HCEC 1CT (cell line): Measurements from ENCODE around the gene C19orf25.
"Not testable (repeated sequence)": the region's sequence is repeated elsewhere in the genome, so short reads cannot be mapped to it uniquely, and the experiment has no call there.

Source experiments
- DNase-seq: peaks from one replicate; pipeline ENCODE4 v3.0.0-alpha.2; 2017

C19orf25 gene

GRCh38 chr19:1495051-1495798 lies 16.2 kb upstream of the C19orf25 start:
- no peak for DNase-seq

- no peak for DNase-seq
These were observed 15.2 kb upstream of the C19orf25 start for GRCh38 chr19:1494115-1494815.

- DNase-seq, result no peak
These were observed 13.5 kb upstream of the C19orf25 start for GRCh38 chr19:1492474-1493006.

DNA sequence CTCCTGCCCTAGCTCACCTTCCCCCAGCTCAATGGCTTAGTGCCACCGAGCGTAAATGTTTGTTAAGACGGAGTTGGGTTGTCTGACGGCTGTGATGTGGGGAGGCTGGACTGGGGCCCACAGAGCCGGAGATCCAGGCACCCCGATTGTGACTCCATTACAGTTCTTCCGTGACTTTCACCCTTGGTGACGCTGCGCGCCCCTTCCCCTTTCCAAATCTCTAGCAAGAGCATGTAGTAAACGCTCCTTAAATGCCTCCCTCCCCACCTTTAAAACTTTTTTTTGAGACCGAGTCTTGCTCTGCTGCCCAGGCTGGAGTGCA lies 12.8 kb upstream of the C19orf25 start:
- no peak for DNase-seq

DNA sequence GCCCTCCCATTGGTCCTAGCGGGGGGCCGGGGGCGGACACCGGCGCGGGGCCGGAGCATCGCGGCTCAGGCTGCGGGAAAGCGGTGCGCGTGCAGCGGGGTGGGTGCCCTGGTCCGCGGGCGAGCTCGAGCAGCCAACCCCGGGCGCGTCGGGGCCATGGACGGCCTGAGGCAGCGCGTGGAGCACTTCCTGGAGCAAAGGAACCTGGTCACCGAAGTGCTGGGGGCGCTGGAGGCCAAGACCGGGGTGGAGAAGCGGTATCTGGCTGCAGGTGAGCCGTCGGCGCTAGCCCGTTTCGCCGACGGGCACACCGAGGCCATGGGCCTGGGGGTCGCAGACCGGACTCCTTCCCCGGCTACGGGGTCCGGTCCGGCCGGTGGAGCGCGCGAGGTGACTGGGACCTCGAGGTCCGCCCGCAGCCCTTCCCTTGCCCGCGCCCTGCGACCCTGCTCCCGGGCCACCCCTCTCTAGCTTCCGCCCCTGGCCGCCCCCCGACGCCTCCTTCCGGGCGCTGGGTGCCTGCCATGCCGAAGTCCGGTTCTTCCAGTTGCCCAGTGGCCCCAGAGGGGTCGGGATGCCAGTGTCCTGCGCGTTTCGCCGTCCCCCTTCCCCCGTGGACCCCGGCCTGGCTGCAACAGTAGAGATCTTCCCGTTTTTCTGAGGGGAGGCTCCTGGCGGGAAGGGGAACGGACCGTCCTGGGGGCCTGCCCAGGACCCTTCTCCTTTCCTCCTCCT lies 12.3 kb upstream of the C19orf25 start, which contains the start of gene REEP6:
TSS of gene REEP6 (plus strand) at position 68 of the 735 bp plus-strand sequence. CDS start at position 157, 89 bp downstream.
- DNase-seq, result no peak

DNA sequence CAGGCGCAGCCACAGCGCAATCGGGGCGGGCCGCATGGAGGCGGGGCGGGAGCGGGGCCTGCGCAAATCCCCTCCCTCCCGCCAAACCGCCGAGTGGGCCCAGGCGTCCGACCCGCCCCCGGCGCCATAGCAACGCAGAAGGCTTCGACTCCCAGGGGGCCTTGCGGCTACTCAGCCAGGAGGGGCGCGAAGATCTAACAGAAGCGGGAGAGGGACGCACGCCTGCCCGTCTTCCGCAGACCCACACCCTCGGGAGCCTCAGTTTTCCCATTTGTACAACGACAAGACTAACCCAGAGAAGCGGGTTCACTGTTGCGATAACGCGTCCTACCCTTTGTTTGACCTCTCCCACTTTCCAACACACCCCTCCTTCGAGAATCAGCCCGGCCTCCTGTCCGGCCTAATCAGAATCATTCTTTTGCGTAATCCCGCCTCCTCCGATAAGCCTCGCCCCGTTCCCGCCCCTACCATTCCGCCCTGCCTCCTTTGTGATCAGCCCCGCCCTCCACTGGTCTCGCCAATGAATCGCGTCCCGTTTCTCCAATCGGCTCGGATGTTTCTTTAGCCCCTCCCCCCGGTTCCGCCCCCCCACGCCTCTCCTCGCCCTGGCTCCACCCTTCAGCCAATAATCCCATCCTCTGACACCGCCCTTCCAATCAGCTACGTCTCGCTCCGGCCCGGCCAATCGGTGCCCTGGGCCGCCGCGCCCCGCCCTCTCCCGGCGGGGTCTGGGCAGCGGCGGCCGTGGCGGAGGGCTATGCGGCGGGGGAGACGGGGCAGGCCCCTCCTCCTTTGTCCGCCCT lies 11.5 kb upstream of the C19orf25 start, which contains the start of gene PCSK4:
TSS of gene PCSK4 (minus strand) at position 40 of the 803 bp plus-strand sequence. CDS start at position 36, 4 bp downstream.
- DNase-seq, result peak; percentile 99

GRCh38 chr19:1489463-1490310 lies 10.7 kb upstream of the C19orf25 start:
- no peak for DNase-seq

- no peak for DNase-seq
These were observed 9.2 kb upstream of the C19orf25 start for GRCh38 chr19:1488282-1488601.

DNA sequence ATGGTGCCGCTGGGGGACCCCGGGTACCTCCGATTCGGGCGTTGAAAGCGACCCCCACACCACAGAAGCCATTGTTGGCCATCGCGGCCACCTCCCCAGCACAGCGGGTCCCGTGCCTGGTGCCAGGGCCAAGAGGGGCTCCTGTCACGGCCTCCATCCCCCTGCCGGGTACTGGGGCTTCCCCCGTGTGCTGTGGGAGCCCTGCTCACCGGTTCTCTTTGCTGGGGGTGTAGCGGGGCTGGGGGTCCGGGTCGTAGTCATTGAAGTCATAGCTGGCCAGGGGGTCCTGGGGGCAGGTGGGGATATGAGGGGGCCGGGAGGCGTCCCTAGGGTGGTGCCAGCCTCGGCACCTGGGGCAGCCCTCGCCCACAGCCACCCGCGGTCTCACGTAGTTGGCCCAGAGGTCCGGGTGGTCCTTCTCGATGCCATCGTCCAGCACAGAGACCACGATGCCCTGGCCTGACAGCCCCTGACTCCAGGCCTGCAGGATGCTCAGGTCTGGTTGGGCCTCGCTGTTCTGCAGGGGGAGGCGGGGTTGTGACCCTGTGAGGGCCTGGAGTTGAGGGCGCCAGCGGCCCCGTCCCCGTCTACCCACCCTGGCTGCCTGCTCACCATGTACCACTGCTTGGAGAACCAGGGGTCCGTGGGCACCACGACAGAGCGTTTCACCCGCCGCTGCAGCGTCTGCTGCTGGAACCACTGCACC lies 8.7 kb upstream of the C19orf25 start:
- no peak for DNase-seq

DNA sequence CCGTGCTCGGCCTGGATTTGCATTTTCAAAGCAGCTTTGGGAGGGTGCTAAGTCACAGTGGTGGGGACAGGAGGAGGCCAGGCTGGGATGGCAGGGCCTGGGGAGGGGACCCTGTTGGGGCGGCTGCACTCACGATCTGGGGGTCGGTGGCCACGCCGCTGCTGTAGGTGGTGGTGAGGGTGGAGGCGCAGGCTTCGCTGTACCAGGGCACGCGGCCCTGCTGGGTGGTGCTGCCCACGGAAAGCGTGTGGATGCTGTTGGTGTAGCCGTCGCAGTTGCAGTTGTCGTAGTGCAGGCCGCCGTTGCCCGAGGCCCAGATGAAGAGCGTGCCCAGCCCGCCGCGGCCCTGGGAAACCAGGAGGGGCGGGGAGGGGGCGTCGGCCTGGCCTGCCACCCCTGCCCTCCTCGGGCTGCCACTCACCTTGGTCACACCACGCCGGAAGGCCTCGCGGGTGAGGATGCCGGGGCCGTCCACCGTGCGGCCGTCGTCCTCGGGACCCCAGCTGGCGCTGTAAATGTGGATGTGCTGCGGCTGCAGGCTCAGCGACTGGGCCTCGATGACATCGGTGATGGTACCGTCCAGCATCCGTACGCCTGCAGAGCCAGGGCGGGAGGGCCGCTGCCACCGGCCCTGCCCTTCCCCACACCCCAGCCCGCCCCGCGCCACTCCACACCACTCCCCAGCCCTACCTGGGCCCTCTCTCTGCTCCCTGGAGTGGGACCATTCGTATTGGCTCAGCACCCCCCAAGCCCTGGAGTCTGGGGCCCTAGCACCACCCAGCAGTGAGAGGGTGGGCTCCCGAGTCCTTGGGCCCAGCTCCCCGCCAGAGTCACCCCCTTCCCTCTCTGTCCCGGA lies 7.9 kb upstream of the C19orf25 start:
- DNase-seq, result no peak

GRCh38 chr19:1483979-1484428 lies 5.0 kb upstream of the C19orf25 start:
- no peak for DNase-seq

- DNase-seq, result no peak
These were observed 4.3 kb upstream of the C19orf25 start for GRCh38 chr19:1483131-1483978.

DNA sequence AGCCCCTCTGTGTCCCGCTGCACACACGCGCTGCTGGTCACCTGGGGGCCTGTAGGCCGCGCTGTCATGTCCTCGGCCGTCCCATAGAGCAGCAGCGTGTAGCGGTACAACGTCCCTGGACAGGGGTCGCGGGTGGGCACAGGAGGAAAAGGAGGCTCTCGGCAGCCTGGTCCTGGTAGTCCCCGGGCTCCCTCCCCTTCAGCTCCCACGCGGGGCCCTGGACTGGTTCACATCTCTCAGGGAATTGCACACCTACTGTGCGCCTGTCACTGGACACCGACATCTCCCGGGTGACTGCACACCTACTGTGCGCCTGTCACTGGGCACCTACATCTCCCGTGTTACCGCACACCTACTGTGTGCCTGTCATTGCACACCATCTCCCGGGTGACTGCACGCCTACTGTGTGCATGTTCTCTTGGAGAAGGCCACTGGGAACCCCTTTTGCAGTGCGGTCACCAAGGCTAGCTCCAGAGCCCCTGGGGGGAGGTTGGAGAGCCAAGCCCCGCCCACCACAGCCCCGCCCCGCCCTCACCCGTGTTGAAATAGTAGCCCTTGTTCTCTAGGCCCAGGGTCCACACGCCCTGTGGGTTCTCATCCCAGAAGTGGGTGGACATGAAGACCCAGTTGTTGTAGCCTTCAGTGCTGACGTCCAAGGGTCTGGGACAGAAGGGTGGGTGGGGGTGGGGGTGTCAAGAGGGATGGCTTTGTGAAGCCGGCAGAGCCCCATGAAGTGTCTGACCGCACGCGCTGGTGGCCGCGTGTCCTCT lies 3.5 kb upstream of the C19orf25 start:
- DNase-seq, result no peak

DNA sequence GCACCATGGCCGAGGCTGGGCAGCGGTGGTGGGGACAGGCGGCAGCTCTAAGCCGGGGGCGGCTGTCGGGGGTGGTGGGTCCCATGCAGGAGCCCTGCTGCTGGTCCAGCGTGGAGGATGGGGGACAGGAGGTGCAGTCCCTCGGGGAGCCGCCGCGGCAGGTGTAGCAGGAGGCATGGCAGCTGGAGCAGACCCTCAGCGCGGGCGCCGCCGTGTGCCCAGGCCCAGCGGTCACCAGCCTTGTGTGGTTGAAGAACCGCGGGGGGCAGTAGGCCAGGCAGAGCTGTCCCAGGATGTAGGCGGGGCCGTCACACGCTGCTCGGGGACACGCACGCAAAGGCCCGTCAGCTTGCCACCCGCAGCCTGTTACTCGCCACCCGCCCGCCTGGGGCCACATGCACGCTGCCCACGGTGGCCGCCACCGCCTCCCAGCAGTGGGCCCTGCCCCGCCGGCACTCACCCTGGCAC lies 2.9 kb upstream of the C19orf25 start:
- no peak for DNase-seq

GRCh38 chr19:1481224-1481892 lies 2.3 kb upstream of the C19orf25 start:
- DNase-seq, result no peak

DNA sequence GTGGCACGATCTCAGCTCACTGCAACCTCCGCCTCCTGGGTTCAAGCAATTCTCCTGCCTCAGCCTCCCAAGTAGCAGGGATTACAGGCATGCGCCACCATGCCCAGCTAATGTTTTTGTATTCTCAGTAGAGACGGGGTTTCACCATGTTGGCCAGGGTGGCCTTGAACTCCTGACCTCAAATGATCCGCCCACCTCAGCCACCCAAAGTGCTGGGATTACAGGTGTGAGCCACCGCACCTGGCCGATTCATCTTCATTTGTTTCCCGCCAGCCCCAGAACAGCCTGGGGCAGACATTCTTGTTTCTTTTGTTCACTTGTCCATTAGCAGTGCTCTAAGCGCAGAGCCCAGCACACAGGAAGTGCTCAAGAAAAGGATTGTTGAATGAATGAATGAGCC lies 2.0 kb downstream of the C19orf25 start:
- DNase-seq, result not testable (repeated sequence)

- no peak for DNase-seq
These were observed 3.1 kb downstream of the C19orf25 start for GRCh38 chr19:1475751-1476437.
